Type B pancreatic cell (in vitro differentiated cells): Measurements from ENCODE around the gene EXOC3L4. TPM values are rescaled to one million over a fixed set of nuclear protein-coding genes. Genes with fewer than 3 reads are reported as not detected.
A peak's percentile ranks its signal among the peaks of the same experiment; 100 is the strongest.

Experiments used
- DNase-seq: peaks from one replicate; pipeline ENCODE4 v3.0.0; 2021; ENCODE audit warnings: mixed read lengths; ENCODE audit not compliant: unreplicated experiment; ENCODE audit errors: extremely low spot score
- H3K27ac Mint-ChIP-seq: 2 replicates; pipeline ENCODE4 v1.8.0; 2021; ENCODE audit warnings: mild to moderate bottlenecking, mixed read lengths
- H3K27me3 Mint-ChIP-seq: 2 replicates; pipeline ENCODE4 v1.8.0; 2021; ENCODE audit warnings: mixed read lengths
- H3K36me3 Mint-ChIP-seq: 2 replicates; pipeline ENCODE4 v1.8.0; 2021; ENCODE audit warnings: mixed read lengths
- H3K4me1 Mint-ChIP-seq: one replicate; pipeline ENCODE4 v1.8.0; 2021; ENCODE audit warnings: mixed read lengths; ENCODE audit not compliant: unreplicated experiment
- H3K4me3 Mint-ChIP-seq: 2 replicates; pipeline ENCODE4 v1.8.0; 2021; ENCODE audit warnings: mild to moderate bottlenecking, mixed read lengths
- H3K9me3 Mint-ChIP-seq: 2 replicates; pipeline ENCODE4 v1.8.0; 2021; ENCODE audit warnings: mixed read lengths
- total RNA-seq: library from RNA; stranded (reverse); gene quantifications from 2 replicates; pipeline ENCODE4 v1.2.1, GENCODE V29; 2021; ENCODE audit warnings: low replicate concordance
- TF ChIP-seq, protein P1 (sequence below): fragments of 200-600 bp; sonication (generic); conservative IDR thresholded peaks from 2 replicates; pipeline ENCODE4 v1.5.0; 2021; ENCODE audit warnings: antibody characterized with exemption, mild to moderate bottlenecking

EXOC3L4 gene
- total RNA-seq, 1 donor from 2014 or later = 4.0 TPM

DNA sequence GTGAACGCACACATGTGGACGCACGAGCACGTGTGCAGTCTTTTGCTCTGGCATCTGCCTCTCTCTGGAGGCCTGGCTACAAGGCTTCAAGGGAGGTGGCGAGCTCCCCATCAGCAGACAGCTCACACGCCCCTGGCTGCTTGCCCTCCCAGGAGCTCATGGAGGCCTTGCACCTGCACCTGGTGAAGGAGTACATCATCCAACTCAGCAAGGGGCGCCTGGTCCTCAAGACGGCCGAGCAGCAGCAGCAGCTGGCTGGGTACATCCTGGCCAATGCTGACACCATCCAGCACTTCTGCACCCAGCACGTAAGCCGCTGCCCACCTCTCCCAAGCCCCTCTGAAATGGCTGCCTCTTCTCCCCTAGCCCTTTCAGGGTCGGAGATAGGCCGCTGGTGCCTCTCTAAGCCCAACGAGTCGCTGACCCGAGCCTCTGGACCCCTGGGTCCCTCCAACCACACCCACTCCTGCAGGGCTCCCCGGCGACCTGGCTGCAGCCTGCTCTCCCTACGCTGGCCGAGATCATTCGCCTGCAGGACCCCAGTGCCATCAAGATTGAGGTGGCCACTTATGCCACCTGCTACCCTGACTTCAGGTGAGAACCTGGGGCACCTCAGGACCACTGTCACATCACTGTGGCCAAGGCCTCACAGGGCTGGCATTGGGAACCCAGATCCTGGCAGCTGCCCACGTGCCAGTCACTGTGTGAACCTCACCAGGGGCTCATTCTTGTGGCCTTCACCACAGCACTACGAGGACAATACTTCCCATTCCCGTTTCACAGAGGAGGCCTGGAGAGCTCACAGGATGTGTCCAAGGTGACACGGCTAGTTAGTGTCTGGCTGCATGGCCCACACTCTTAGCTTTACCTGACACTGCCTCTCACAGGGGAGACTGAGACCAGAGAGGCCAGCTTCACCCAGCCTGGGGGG, 39.0 kb downstream of the EXOC3L4 start:
- TF ChIP-seq, protein P1, sequence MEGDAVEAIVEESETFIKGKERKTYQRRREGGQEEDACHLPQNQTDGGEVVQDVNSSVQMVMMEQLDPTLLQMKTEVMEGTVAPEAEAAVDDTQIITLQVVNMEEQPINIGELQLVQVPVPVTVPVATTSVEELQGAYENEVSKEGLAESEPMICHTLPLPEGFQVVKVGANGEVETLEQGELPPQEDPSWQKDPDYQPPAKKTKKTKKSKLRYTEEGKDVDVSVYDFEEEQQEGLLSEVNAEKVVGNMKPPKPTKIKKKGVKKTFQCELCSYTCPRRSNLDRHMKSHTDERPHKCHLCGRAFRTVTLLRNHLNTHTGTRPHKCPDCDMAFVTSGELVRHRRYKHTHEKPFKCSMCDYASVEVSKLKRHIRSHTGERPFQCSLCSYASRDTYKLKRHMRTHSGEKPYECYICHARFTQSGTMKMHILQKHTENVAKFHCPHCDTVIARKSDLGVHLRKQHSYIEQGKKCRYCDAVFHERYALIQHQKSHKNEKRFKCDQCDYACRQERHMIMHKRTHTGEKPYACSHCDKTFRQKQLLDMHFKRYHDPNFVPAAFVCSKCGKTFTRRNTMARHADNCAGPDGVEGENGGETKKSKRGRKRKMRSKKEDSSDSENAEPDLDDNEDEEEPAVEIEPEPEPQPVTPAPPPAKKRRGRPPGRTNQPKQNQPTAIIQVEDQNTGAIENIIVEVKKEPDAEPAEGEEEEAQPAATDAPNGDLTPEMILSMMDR = no peak
- Mint-ChIP-seq H3K4me3 (no peak overlapping the region), H3K4me1 (peaks cover 32% of the 10 kb centered on the region), H3K27me3 (no peaks in the 10 kb centered on the region), H3K36me3 (peaks cover 5% of the 10 kb centered on the region), H3K27ac (no peak overlapping the region), H3K9me3 (no peaks in the 10 kb centered on the region)
- no peak for DNase-seq

DNA sequence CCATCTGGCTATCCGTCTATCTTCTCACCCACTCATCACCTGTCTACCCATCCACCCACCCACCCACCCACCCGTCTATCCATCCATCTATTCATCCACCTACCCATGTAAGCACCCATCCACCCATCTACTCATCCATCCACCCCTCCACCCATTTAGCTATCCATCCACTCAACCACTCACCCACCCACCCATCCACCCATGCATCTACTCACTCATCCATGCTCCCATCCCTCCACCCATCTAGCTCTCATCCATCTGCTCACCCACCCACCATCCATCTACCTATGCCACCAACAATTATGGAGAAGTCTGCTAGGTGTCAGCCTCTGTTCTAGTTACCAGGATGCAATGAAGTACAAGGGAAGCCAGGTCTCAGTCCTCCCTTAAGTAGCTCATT, 39.9 kb downstream of the EXOC3L4 start:
- TF ChIP-seq, protein P1 = no peak
- no peak overlapping the region for H3K4me3 Mint-ChIP-seq
- no peaks in the 10 kb centered on the region for H3K27me3 Mint-ChIP-seq
- no peak overlapping the region for H3K27ac Mint-ChIP-seq
- H3K4me1 Mint-ChIP-seq = peaks cover 28% of the 10 kb centered on the region
- peaks cover 5% of the 10 kb centered on the region for H3K36me3 Mint-ChIP-seq
- DNase-seq = no peak
- H3K9me3 Mint-ChIP-seq = no peaks in the 10 kb centered on the region

DNA sequence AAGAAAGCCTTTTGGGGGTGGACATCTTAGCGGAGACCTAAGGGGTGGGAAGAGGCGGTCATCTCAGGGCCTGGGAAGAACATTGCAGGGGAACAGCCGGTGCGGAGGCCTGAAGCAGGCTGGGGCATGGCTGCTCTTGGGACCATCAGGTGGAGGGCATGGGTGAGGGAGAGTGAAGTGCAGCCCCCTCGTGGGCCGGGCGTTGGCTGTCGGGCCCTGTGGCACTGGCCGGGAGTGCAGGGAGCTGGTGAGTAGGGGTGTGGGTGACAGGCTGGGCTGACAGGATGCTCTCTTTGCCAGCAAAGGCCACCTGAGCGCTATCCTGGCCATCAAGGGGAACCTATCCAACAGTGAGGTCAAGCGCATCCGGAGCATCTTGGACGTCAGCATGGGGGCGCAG, 40.4 kb downstream of the EXOC3L4 start:
- Mint-ChIP-seq H3K27me3 (no peaks in the 10 kb centered on the region), H3K27ac (no peak overlapping the region), H3K4me1 (peaks cover 33% of the 10 kb centered on the region), H3K36me3 (peaks cover 5% of the 10 kb centered on the region), H3K4me3 (no peak overlapping the region), H3K9me3 (no peaks in the 10 kb centered on the region)
- TF ChIP-seq, protein P1 = no peak
- no peak for DNase-seq

DNA sequence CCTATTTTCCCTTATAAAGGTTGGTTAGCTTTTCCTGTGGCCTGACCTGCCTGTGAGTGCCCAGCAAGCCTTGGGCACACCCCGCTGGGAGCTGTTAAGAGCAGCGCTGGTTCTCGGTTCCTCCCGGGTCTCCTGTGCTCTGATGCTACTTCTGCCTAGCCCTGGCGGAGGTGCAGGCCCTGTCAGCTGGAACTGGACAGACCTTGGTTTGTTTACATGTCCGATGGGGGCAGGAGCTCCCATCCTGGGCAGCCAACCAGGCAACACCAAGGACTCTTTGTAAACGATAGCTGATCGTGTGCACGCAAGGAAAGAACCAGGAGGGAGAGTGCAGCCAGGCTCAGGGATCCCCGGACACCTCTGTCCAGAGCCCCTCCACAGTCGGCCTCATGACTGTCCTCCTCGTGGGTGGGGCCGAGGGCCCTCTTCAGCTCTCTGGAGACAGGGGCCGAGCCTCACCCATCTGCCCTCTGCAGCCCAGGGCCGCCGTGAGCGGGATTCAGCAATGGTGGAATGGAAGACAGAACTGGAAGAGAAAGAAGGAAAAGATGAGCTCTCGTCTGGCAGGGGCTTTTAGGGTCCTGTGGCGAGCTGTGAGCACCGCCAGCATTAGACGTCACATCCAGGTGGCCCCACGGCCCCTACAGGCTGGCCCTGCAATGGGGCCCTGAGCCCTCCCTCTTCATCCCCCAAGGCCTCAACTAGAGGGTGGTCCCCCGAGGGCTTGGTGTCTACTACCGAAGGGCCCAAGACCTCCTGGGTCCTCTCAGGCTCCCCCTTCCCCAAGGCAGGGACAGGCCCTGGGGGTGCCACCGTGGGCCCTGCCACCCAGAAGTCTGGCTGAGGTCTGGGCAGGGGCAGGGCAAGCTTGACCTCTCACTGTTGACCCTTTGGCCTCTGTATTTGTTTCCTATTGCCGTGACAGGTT, 41.1 kb downstream of the EXOC3L4 start:
- Mint-ChIP-seq H3K27ac (no peak overlapping the region), H3K27me3 (no peaks in the 10 kb centered on the region), H3K36me3 (peaks cover 5% of the 10 kb centered on the region), H3K4me3 (no peak overlapping the region), H3K9me3 (no peaks in the 10 kb centered on the region), H3K4me1 (peaks cover 36% of the 10 kb centered on the region)
- DNase-seq = no peak
- TF ChIP-seq, protein P1 = no peak

DNA sequence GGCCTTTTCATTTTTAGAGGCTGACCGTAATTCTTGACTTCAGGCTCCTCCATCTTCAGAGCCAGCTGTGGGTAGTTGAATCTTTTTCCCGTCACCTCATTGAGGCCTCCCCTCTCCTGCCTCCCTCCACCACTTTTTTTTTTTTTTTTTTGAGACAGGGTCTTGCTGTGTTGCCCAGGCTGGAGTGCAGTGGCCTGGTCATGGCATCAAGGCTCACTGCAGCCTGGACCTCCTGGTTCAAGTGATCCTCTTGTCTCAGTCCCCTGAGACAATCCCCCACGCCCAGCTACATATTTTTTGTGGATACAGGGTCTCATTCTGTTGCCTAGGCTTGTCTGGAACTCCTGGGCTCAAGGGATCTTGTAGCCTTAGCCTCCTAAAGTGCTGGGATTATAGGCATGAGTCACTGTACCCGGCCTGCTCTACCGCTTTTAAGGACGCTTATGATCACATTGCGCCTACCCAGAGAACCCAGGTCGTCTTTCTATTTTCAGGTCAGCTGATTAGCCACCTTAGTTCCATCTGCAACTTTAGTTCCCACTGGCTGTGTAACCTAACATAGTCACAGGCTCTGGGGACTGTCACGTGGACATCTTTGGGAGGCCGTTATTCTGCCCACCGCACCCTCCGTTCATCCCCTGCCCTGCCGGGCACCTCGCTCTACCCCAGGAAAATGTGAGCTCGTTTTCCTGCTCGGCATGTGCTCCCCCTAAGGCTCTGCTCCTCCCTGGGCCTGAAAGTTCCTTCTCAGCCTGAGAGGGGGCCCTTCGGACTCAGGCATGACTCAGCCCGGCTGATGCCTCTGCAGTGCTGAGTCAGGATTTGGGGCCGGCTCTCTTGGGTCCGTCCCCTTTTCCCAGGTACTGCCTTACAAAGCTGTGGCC, 42.1 kb downstream of the EXOC3L4 start:
- peaks cover 37% of the 10 kb centered on the region for H3K4me1 Mint-ChIP-seq
- no peak overlapping the region for H3K4me3 Mint-ChIP-seq
- peaks cover 3% of the 10 kb centered on the region for H3K27me3 Mint-ChIP-seq
- peaks cover 5% of the 10 kb centered on the region for H3K36me3 Mint-ChIP-seq
- H3K27ac Mint-ChIP-seq = peak overlapping the region; percentile 80
- no peak for DNase-seq
- TF ChIP-seq, protein P1 = no peak
- no peaks in the 10 kb centered on the region for H3K9me3 Mint-ChIP-seq
